Muscle of leg (tissue), 11 donors: Measurements from ENCODE around the gene HMHB1. TPM values are rescaled to one million over a fixed set of nuclear protein-coding genes. Genes with fewer than 3 reads are reported as not detected.

Experiments
- DNase-seq: peaks from one replicate; pipeline ENCODE4 v3.0.0; 2013
- H3K27ac ChIP-seq: one replicate; pipeline ENCODE4 v1.5.1; 2013; ENCODE audit warnings: mild to moderate bottlenecking, low read length, control low read depth
- H3K27me3 ChIP-seq: one replicate; pipeline ENCODE4 v1.6.1; 2013; ENCODE audit warnings: low read length; ENCODE audit not compliant: control insufficient read depth, insufficient read depth
- H3K36me3 ChIP-seq: one replicate; pipeline ENCODE4 v1.6.1; 2013; ENCODE audit warnings: low read length; ENCODE audit not compliant: control insufficient read depth, insufficient read depth
- H3K4me1 ChIP-seq: one replicate; pipeline ENCODE4 v1.6.1; 2013; ENCODE audit warnings: low read length; ENCODE audit not compliant: control insufficient read depth, insufficient read depth
- H3K4me3 ChIP-seq: one replicate; pipeline ENCODE4 v1.5.1; 2013; ENCODE audit warnings: low read length, control low read depth
- H3K9me3 ChIP-seq: replicated peaks from 2 replicates; pipeline ENCODE4 v1.6.1; 2013; ENCODE audit warnings: low read depth, low read length; ENCODE audit not compliant: control insufficient read depth
- WGBS: methylation state at CpG from one replicate; pipeline ENCODE4 v1.1.5; 2013; ENCODE audit warnings: missing lambda C conversion rate; ENCODE audit not compliant: insufficient coverage; 5-methylcytosine and 5-hydroxymethylcytosine counted together
- polyA plus RNA-seq, 8 donors: library from polyadenylated mRNA; unstranded; fragments of 120-200 nt; gene quantifications; one replicate each; pipeline versions ENCODE4 v1.2.1 to v1.2.3, GENCODE V29; 2013; ENCODE audit warnings: inconsistent platforms in 1 of 8, low replicate concordance in 1 of 8; ENCODE audit not compliant: insufficient read length in 8 of 8, insufficient read depth in 1 of 8
- total RNA-seq: library from RNA; stranded (reverse); fragments of 120-200 nt; gene quantifications from one replicate; pipeline ENCODE4 v1.2.4, GENCODE V29; 2013

The HMHB1 gene
- total and polyA plus RNA-seq, 9 donors: 0.49 TPM; not detected in 8

- H3K27ac ChIP-seq: no peak overlapping the region
- H3K4me3 ChIP-seq: no peak overlapping the region
- no peak for DNase-seq
- WGBS: no CpG with 5 or more reads among the region's 4 CpGs
- no peaks in the 10 kb centered on the region for H3K27me3 ChIP-seq
- no peaks in the 10 kb centered on the region for H3K9me3 ChIP-seq
- H3K36me3 ChIP-seq: no peaks in the 10 kb centered on the region
- no peaks in the 10 kb centered on the region for H3K4me1 ChIP-seq
Measured at GRCh38 chr5:143833177-143833576, 21.2 kb downstream of the HMHB1 start.

GRCh38 chr5:143835251-143835650, 23.3 kb downstream of the HMHB1 start:
- no peak for DNase-seq
- WGBS: 68% methylated on average over 2 of the region's 3 CpGs
- Histone ChIP-seq H3K9me3 (no peaks in the 10 kb centered on the region), H3K4me3 (no peak overlapping the region), H3K4me1 (no peaks in the 10 kb centered on the region), H3K36me3 (no peaks in the 10 kb centered on the region), H3K27ac (no peak overlapping the region), H3K27me3 (no peaks in the 10 kb centered on the region)

- peak; percentile 23 for DNase-seq
- no CpG with 5 or more reads among the region's 2 CpGs for WGBS
- H3K4me3 ChIP-seq: no peak overlapping the region
- no peak overlapping the region for H3K27ac ChIP-seq
- H3K4me1 ChIP-seq: no peaks in the 10 kb centered on the region
- H3K9me3 ChIP-seq: no peaks in the 10 kb centered on the region
- no peaks in the 10 kb centered on the region for H3K36me3 ChIP-seq
- no peaks in the 10 kb centered on the region for H3K27me3 ChIP-seq
Measured at GRCh38 chr5:143836161-143836725, 24.3 kb downstream of the HMHB1 start.

- Histone ChIP-seq H3K27ac (peak overlapping the region; percentile 70), H3K36me3 (no peaks in the 10 kb centered on the region), H3K4me3 (no peak overlapping the region), H3K9me3 (no peaks in the 10 kb centered on the region), H3K4me1 (no peaks in the 10 kb centered on the region), H3K27me3 (no peaks in the 10 kb centered on the region)
- peak; percentile 96 for DNase-seq
- 32% methylated on average over 3 of the region's 7 CpGs for WGBS
Measured at GRCh38 chr5:143837306-143837848, 25.4 kb downstream of the HMHB1 start.

GRCh38 chr5:143841446-143841845, 29.5 kb downstream of the HMHB1 start:
- no peak overlapping the region for H3K27ac ChIP-seq
- no peak overlapping the region for H3K4me3 ChIP-seq

GRCh38 chr5:143842920-143843319, 31.0 kb downstream of the HMHB1 start:
- no peaks in the 10 kb centered on the region for H3K36me3 ChIP-seq
- DNase-seq: no peak
- no peaks in the 10 kb centered on the region for H3K4me1 ChIP-seq
- H3K27ac ChIP-seq: no peak overlapping the region
- WGBS: 85% methylated on average over 2 of the region's 2 CpGs
- no peak overlapping the region for H3K4me3 ChIP-seq
- H3K9me3 ChIP-seq: no peaks in the 10 kb centered on the region
- H3K27me3 ChIP-seq: no peaks in the 10 kb centered on the region

More at GRCh38 chr5:143841446-143841845, 29.5 kb downstream of the HMHB1 start:
- no peak for DNase-seq
- Histone ChIP-seq H3K4me1 (no peaks in the 10 kb centered on the region), H3K9me3 (no peaks in the 10 kb centered on the region), H3K27me3 (no peaks in the 10 kb centered on the region), H3K36me3 (no peaks in the 10 kb centered on the region)

GRCh38 chr5:143843461-143843860, 31.5 kb downstream of the HMHB1 start:
- no peak for DNase-seq
- Histone ChIP-seq H3K27ac (no peak overlapping the region), H3K4me1 (no peaks in the 10 kb centered on the region), H3K36me3 (no peaks in the 10 kb centered on the region), H3K27me3 (no peaks in the 10 kb centered on the region), H3K9me3 (no peaks in the 10 kb centered on the region), H3K4me3 (no peak overlapping the region)
- 50% methylated on average over 1 of the region's 2 CpGs for WGBS

GRCh38 chr5:143850050-143850683, 38.2 kb downstream of the HMHB1 start:
- no peaks in the 10 kb centered on the region for H3K9me3 ChIP-seq
- no CpG with 5 or more reads among the region's 3 CpGs for WGBS
- DNase-seq: no peak
- no peaks in the 10 kb centered on the region for H3K27me3 ChIP-seq
- no peak overlapping the region for H3K27ac ChIP-seq
- no peaks in the 10 kb centered on the region for H3K4me1 ChIP-seq
- H3K36me3 ChIP-seq: no peaks in the 10 kb centered on the region
- no peak overlapping the region for H3K4me3 ChIP-seq

- Histone ChIP-seq H3K27me3 (no peaks in the 10 kb centered on the region), H3K9me3 (no peaks in the 10 kb centered on the region), H3K4me1 (no peaks in the 10 kb centered on the region), H3K36me3 (no peaks in the 10 kb centered on the region), H3K4me3 (no peak overlapping the region), H3K27ac (no peak overlapping the region)
- DNase-seq: no peak
Measured at GRCh38 chr5:143851383-143851782, 39.4 kb downstream of the HMHB1 start.

GRCh38 chr5:143860211-143860610, 48.2 kb downstream of the HMHB1 start:
- no peak overlapping the region for H3K27ac ChIP-seq
- H3K36me3 ChIP-seq: no peaks in the 10 kb centered on the region
- no peak overlapping the region for H3K4me3 ChIP-seq
- no peaks in the 10 kb centered on the region for H3K27me3 ChIP-seq
- DNase-seq: no peak
- H3K9me3 ChIP-seq: no peaks in the 10 kb centered on the region
- H3K4me1 ChIP-seq: peaks cover 4% of the 10 kb centered on the region
- WGBS: 71% methylated on average over 1 of the region's 1 CpG
